HEK293 (cell line): ENCODE measurements around the gene CCDC85C.

Experiments used
- CTCF ChIA-PET: fragments of 350-600 bp; formaldehyde crosslinking; extraction: SDS; loops from one replicate; lab custom pipeline; 2021; ENCODE audit warnings: antibody characterized with exemption; lab: Yijun Ruan, JAX
- POLR2A ChIA-PET: fragments of 300-600 bp; formaldehyde crosslinking; extraction: SDS; loops from one replicate; lab custom pipeline; 2020; ENCODE audit warnings: antibody characterized with exemption, inconsistent platforms; lab: Yijun Ruan, JAX
- H3K27ac ChIP-seq: fragments of 200-500 bp; sonication (Bioruptor generic); 2 replicates; pipeline ENCODE4 v1.5.1; 2014; ENCODE audit warnings: low read depth, low read length, control low read depth, inconsistent platforms; ENCODE audit errors: extremely low read depth
- H3K36me3 ChIP-seq, 2 experiments: fragments of 200-500 bp in 1 of 2; sonication (Bioruptor generic) in 1 of 2; 1 replicate in 1 of 2; 2 replicates in 1 of 2; pipeline ENCODE4 v1.5.1; 2014 to 2017; ENCODE audit warnings: inconsistent platforms in 2 of 2, low read length in 2 of 2; ENCODE audit not compliant: control insufficient read depth in 2 of 2, insufficient read depth in 1 of 2
- H3K4me1 ChIP-seq: fragments of 200-500 bp; sonication (Bioruptor generic); 2 replicates; pipeline ENCODE4 v1.5.1; 2014; ENCODE audit warnings: mild to moderate bottlenecking, low read length, inconsistent platforms; ENCODE audit not compliant: control insufficient read depth, insufficient read depth
- H3K4me3 ChIP-seq: 2 replicates; pipeline ENCODE4 v1.5.1; 2011; ENCODE audit warnings: low read depth, mild to moderate bottlenecking, control low read depth, low read length, moderate library complexity
- H3K9me3 ChIP-seq: fragments of 200-500 bp; sonication (Bioruptor generic); 2 replicates; pipeline ENCODE4 v1.5.1; 2014; ENCODE audit warnings: low read depth, low read length, inconsistent platforms; ENCODE audit not compliant: control insufficient read depth, insufficient read depth
- INSM2 ChIP-seq: fragments of 450-650 bp; formaldehyde crosslinking; IDR thresholded peaks from 2 replicates; pipeline ENCODE4 v1.5.1; 2016; ENCODE audit warnings: missing biosample characterization, missing genetic modification characterization
- PRDM2 ChIP-seq: fragments of 450-650 bp; formaldehyde crosslinking; IDR thresholded peaks from 2 replicates; pipeline ENCODE4 v1.5.1; 2016; ENCODE audit warnings: missing biosample characterization, missing genetic modification characterization, borderline replicate concordance
- REPIN1 ChIP-seq: fragments of 450-650 bp; formaldehyde crosslinking; IDR thresholded peaks from 2 replicates; pipeline ENCODE4 v1.5.1; 2017; ENCODE audit warnings: missing biosample characterization, missing genetic modification characterization, low read depth
- TCF7L2 ChIP-seq: IDR thresholded peaks from 2 replicates; pipeline ENCODE4 v1.6.1; 2011; ENCODE audit warnings: low read depth, mild to moderate bottlenecking, inconsistent platforms, low read length, moderate library complexity, borderline replicate concordance
- WT1 ChIP-seq: fragments of 450-650 bp; formaldehyde crosslinking; IDR thresholded peaks from 2 replicates; pipeline ENCODE4 v1.5.1; 2016; ENCODE audit warnings: missing biosample characterization, missing genetic modification characterization
- ZIC2 ChIP-seq: fragments of 450-650 bp; formaldehyde crosslinking; IDR thresholded peaks from 2 replicates; pipeline ENCODE4 v1.5.1; 2016; ENCODE audit warnings: missing biosample characterization, missing genetic modification characterization
- ZNF121 ChIP-seq: fragments of 450-650 bp; formaldehyde crosslinking; IDR thresholded peaks from 2 replicates; pipeline ENCODE4 v1.5.1; 2016; ENCODE audit warnings: missing biosample characterization, missing genetic modification characterization
- ZNF133 ChIP-seq: fragments of 450-650 bp; formaldehyde crosslinking; IDR thresholded peaks from 2 replicates; pipeline ENCODE4 v1.5.1; 2016; ENCODE audit warnings: missing biosample characterization, missing genetic modification characterization
- ZNF138 ChIP-seq: fragments of 450-650 bp; formaldehyde crosslinking; IDR thresholded peaks from 2 replicates; pipeline ENCODE4 v1.5.1; 2016; ENCODE audit warnings: missing biosample characterization, missing genetic modification characterization, borderline replicate concordance
- ZNF140 ChIP-seq: fragments of 450-650 bp; formaldehyde crosslinking; IDR thresholded peaks from 2 replicates; pipeline ENCODE4 v1.5.1; 2016; ENCODE audit warnings: missing biosample characterization, missing genetic modification characterization
- ZNF174 ChIP-seq: fragments of 450-650 bp; formaldehyde crosslinking; IDR thresholded peaks from 2 replicates; pipeline ENCODE4 v1.5.0; 2017; ENCODE audit warnings: missing biosample characterization, mild to moderate bottlenecking, missing genetic modification characterization
- ZNF274 ChIP-seq, 2 experiments: fragments of 200-500 bp in 1 of 2; fragments of 450-650 bp in 1 of 2; sonication (Bioruptor generic) in 1 of 2; formaldehyde crosslinking in 1 of 2; IDR thresholded peaks; 2 replicates each; pipeline versions ENCODE4 v1.5.1 to v1.6.1; 2014 to 2016; ENCODE audit warnings: borderline replicate concordance in 1 of 2, inconsistent platforms in 1 of 2, low read length in 1 of 2, missing biosample characterization in 1 of 2, missing genetic modification characterization in 1 of 2
- ZNF404 ChIP-seq: fragments of 450-650 bp; formaldehyde crosslinking; IDR thresholded peaks from 2 replicates; pipeline ENCODE4 v1.5.1; 2017; ENCODE audit warnings: missing biosample characterization, missing genetic modification characterization
- ZNF449 ChIP-seq: fragments of 450-650 bp; formaldehyde crosslinking; IDR thresholded peaks from 2 replicates; pipeline ENCODE4 v1.5.1; 2017; ENCODE audit warnings: missing biosample characterization, mild to moderate bottlenecking, missing genetic modification characterization, moderate library complexity
- ZNF510 ChIP-seq: fragments of 450-650 bp; formaldehyde crosslinking; IDR thresholded peaks from 2 replicates; pipeline ENCODE4 v1.5.1; 2018; ENCODE audit warnings: mild to moderate bottlenecking, missing genetic modification characterization, missing biosample characterization; ENCODE audit not compliant: insufficient replicate concordance
- ZNF580 ChIP-seq: fragments of 450-650 bp; formaldehyde crosslinking; IDR thresholded peaks from 2 replicates; pipeline ENCODE4 v1.5.1; 2016; ENCODE audit warnings: missing biosample characterization, missing genetic modification characterization
- ZNF600 ChIP-seq: fragments of 450-650 bp; formaldehyde crosslinking; IDR thresholded peaks from 2 replicates; pipeline ENCODE4 v1.5.1; 2016; ENCODE audit warnings: missing biosample characterization, missing genetic modification characterization
- ZNF658 ChIP-seq: fragments of 450-650 bp; formaldehyde crosslinking; IDR thresholded peaks from 2 replicates; pipeline ENCODE4; 2016; ENCODE audit warnings: missing biosample characterization, missing genetic modification characterization
- ZNF747 ChIP-seq: fragments of 450-650 bp; formaldehyde crosslinking; IDR thresholded peaks from 2 replicates; pipeline ENCODE4 v1.5.1; 2016; ENCODE audit warnings: missing biosample characterization, missing genetic modification characterization
- ZNF76 ChIP-seq: fragments of 450-650 bp; formaldehyde crosslinking; IDR thresholded peaks from 2 replicates; pipeline ENCODE4; 2016; ENCODE audit warnings: low read depth, missing biosample characterization, missing genetic modification characterization, borderline replicate concordance
- ZSCAN30 ChIP-seq: fragments of 450-650 bp; IDR thresholded peaks from 2 replicates; pipeline ENCODE4 v1.5.1; 2018; ENCODE audit warnings: missing biosample characterization, mild to moderate bottlenecking, missing genetic modification characterization, moderate library complexity

Gene CCDC85C

GRCh38 chr14:99636487-99636886 lies 32.5 kb upstream of the CCDC85C start (continued):
- no peak for TF ChIP-seq ZNF121 (tag by site-specific recombination)
- no peak for TF ChIP-seq PRDM2

GRCh38 chr14:99635116-99635515 lies 31.1 kb upstream of the CCDC85C start:
- Histone ChIP-seq H3K36me3 (no peaks in the 10 kb centered on the region), H3K27ac (no peak overlapping the region), H3K4me1 (no peaks in the 10 kb centered on the region), H3K4me3 (no peak overlapping the region), H3K9me3 (no peaks in the 10 kb centered on the region)
- CTCF ChIA-PET: no interaction called here
- POLR2A ChIA-PET: no interaction called here
- TF ChIP-seq ZNF133 (tag by site-specific recombination) (no peak), ZIC2 (tag by site-specific recombination) (no peak), ZNF510 (tag by site-specific recombination) (no peak), INSM2 (tag by site-specific recombination) (no peak), ZNF138 (tag by site-specific recombination) (no peak), ZNF580 (tag by site-specific recombination) (no peak), ZNF658 (tag by site-specific recombination) (no peak), ZNF140 (no peak), ZSCAN30 (tag by site-specific recombination) (no peak), ZNF404 (tag by site-specific recombination) (no peak), ZNF274 (IDR thresholded peaks at IDR 0.05; ENCODE audit: low read length) (no peak), ZNF274 (tag by site-specific recombination; IDR thresholded peaks at IDR 0.05; ENCODE audit: borderline replicate concordance) (no peak), TCF7L2 (no peak), ZNF449 (tag by site-specific recombination) (no peak), ZNF174 (tag by site-specific recombination) (no peak), WT1 (no peak), REPIN1 (no peak), ZNF76 (no peak), ZNF600 (tag by site-specific recombination) (no peak), ZNF747 (tag by site-specific recombination) (no peak)
